DMS 273 (cell line): ENCODE results near the gene BHLHE23.

ENCODE experiments used
- DNase-seq: peaks from one replicate; lab custom pipeline; 2025; ENCODE audit not compliant: unreplicated experiment; lab: John Stamatoyannopoulos, UW

Gene BHLHE23

GRCh38 chr20:63026582-63027165 lies 19.9 kb upstream of the BHLHE23 start:
- DNase-seq, result no peak

DNA sequence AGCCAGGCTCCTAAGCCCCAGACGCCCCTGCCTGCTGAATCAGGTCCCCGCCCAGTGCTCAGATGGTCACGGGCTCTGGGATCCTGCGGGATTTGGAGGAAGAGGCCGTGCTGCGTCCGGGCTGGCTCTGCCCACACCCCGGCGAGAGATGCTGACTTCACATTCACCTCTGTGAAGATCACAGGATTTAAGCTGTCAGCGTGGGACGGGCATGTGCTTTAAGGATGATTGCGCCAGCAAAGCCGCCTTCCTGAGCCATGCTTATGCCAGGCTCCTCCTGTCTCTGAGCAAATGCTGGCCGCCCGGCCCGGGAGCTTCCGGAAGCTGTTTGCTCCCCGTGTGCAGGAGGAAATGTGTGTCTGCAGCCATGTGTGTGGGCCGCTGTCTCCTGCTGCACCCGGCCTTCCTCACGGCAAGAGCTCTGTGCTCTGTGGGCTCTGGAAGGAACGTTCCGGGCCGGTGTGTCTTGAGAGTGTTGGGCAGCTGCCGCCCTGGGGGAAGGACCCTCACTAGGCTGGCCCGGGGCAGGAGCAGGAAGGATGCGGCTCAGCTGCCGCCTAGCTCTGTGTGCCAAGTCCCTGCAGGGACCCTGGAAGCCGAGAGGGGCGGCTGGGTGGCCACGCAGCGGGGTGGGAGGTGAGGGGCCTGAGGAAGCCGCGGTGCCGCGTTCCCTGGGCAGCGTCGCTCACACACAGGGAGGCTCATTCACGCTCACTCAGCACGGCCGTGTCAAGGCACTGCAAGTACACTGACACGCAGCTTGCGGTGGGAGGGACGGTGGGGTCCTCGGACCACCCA lies 19.0 kb upstream of the BHLHE23 start:
- DNase-seq, result peak; percentile 59

GRCh38 chr20:63024573-63025392 lies 18.0 kb upstream of the BHLHE23 start:
- no peak for DNase-seq

DNA sequence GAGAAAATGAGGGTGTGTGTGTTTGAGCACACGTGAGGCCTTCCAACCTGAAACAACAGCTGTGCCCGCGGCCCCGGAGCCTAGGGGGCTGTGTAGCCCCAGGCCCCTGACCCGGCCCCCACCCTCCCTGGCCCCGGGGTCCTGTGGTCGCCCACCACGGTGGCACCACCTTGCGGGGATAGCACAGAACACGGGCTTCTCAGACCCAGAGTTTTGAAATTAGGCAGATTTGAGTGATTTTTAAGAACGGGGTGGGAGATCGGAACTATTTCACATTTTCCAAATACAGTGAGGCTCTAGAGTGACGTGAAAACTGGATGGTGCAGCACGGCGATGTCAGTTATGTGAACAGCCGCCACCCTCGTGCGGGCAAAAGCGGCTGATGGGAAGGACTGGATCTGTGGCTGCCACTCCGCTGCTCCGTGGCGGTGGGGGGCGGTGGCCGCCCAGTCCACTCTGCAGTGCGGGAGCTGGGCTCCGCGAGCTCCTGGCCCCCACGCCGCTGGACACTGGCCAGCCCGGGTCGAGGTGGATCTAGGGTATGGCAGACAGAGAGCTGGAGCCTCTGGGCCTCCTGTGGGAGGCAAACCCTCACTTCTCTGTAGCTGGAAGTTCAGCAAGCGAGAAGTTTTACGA lies 17.3 kb upstream of the BHLHE23 start:
- DNase-seq, result no peak

GRCh38 chr20:63023071-63023935 lies 16.5 kb upstream of the BHLHE23 start:
- no peak for DNase-seq

- no peak for DNase-seq
Measured at GRCh38 chr20:63022501-63022900, 15.7 kb upstream of the BHLHE23 start.

DNA sequence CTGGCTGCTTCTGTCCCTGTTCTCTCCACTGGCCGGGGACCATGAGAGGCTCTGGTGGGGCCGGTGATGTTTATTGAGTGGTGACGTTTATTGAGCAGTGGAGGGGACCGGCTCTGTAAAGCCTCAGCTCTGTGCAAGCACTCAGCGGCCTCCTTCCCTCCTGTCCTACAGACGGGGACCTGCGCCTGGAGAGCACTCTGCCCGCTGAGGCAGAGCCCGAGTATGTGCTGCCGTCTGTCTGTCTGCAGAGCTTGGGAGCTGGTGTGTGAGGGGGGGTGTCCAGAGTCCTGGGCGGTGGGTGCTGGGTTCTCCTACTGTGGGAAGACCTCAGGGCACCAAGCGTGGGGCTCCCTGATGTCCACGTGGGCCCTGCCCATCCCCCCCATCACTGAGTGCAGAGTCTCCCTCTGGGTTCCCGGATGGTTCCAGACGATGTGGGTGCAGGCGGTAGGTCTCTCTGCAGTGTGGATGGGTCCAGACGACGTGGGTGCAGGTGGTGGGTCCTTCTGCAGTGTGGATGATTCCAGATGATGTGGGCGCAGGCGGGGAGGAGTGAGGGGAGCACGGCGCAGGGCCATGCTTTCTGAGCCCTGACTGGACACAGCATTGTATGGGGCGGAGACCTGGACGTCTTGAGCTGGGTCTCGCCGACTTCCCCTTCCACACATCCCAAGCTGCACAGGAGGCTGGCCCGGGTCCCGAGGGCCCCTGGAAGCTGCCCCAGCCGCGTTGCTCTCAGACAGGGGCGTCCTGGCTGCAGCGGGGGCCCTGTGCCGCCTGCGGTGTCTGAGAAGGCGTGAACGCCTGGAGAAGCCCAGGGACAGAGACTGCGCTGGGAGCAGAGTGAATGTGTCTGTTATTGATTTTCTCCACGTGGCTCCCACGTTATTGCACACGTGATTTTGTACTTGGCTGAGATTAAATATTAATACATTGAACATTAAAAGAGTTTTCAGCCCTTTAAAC lies 14.9 kb upstream of the BHLHE23 start:
- DNase-seq, result no peak

GRCh38 chr20:63020681-63021080 lies 13.9 kb upstream of the BHLHE23 start:
- no peak for DNase-seq

- DNase-seq, result no peak
Measured at GRCh38 chr20:63017826-63018411, 11.2 kb upstream of the BHLHE23 start.

GRCh38 chr20:63017076-63017825 lies 10.5 kb upstream of the BHLHE23 start:
- no peak for DNase-seq

GRCh38 chr20:63016514-63017075 lies 9.8 kb upstream of the BHLHE23 start:
- no peak for DNase-seq

DNA sequence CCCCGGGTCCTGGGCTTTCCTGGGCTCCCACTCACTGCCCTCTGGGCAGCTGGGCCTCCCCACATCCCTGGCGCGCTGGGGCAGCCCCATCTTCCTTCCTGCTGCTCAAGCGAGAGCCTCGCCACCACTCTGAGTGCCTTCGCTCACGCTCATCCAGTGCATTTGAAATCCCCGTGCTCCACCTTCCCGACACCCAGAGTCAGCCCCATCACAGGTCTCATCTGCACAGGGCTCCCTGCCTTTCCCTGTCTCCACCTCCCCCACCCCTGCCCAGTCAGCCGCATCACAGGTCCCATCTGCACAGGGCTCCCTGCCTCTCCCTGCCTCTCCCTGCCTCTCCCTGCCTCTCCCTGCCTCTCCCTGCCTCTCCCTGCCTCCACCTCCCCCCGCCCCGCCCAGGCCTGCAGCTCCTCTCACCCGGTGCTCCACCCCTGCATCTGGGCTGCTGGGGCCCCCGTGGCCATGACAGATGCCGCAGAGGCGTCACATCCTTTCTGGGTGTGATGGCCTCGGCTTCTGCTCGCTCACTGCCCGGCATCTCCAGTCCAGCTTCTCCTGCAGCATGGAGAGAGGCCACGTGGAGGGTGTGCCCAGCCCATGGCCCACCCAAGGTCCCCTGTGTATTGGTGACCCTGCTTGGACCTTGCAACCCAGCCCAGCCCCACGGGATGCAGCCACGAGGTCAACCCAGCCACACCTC lies 9.0 kb upstream of the BHLHE23 start:
- no peak for DNase-seq

DNA sequence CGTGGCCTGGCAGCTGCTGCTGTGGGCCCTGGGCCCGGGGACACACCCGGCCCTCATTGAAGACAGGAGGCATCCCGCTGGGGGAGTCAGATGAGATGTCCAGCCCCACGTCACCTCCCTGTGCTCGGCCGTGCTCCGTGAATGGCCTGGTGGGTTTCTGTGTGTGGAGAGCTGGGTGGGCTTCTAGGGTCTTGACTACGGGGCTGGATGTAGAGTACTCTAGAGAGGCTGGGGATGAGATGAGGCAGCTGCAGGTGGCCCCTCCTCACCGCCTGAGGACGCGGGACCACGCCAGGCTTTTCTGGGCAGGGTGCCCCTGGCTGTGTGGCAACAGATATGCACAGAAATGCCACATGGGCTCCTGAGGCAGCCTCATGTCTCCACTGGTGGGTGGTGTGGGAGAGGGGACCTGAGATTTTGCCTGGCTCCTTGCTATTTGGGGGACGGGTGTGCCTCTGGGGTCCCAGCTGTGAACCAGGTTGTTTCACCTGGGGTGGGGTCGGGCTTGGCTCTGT lies 8.4 kb upstream of the BHLHE23 start:
- DNase-seq, result no peak

- peak; percentile 83 for DNase-seq
Measured at GRCh38 chr20:63014710-63015109, 7.9 kb upstream of the BHLHE23 start.

DNA sequence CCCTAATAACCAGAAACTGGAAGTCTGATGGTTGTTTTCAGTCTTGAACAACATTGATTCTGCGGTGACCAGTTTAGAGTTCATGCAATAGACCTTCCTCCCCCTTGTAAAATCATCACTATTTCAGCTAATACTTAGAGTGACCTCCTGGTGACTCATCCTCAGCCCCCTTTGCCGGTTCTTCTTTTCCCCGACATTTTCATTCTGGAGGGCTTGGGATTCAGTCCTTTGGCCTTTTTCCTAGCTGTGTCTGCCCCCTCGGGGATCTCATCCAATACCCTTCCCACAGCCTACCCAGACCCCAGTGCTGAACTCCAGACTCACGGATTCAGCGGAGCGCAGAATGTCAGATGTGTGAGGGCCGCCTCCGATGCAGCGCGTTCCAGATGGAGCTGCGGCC lies 7.5 kb upstream of the BHLHE23 start:
- no peak for DNase-seq

DNA sequence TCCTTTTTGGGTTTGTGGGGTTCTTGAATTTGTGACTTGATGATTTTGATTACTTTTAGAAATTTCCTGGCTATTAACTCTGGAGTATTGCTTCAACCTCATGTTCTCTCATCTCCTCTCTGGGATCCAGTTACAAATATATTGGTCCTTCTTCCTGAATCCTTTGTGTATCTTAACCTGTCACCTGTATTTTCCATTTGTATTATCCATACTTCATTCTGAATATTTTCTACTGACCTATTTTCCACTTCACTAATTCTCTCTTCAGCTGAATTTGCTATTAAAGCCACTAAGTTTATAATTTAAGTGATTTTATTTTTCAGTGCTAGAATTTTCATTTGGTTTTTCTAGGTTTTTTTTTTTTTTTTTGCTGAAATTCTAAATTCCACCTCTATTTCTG lies 6.4 kb upstream of the BHLHE23 start:
- no peak for DNase-seq

- DNase-seq, result peak; percentile 40
Measured at GRCh38 chr20:63011798-63012197, 5.0 kb upstream of the BHLHE23 start.
